ENCODE results near the gene AURKAIP1.
"Not testable (repeated sequence)": the region's sequence is repeated elsewhere in the genome, so short reads cannot be mapped to it uniquely, and the experiment has no call there.

Gene AURKAIP1

GRCh38 chr1:1406101-1406820, 31.3 kb upstream of the AURKAIP1 start:
- DNase-seq: no peak

DNA sequence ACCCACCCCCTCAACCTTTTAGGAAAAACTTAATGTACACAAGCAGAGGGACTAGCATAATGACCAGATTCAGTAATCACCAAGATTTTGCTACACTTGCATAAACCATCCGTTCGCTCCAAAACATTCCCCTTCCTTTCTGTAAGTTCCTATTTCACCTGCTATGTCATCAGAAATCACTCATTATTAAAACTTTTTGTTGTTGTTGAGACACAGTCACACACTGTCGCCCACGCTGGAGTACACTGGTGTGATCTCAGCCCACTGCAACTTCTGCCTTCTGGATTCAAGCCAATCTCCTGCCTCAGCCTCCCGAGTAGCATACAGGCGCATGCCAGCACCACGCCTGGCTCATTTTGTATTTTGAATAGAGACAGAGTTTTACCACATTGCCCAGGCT, 28.6 kb upstream of the AURKAIP1 start:
- DNase-seq: no peak

- DNase-seq: not testable (repeated sequence)
Observed at GRCh38 chr1:1402901-1403392, 27.9 kb upstream of the AURKAIP1 start.

DNA sequence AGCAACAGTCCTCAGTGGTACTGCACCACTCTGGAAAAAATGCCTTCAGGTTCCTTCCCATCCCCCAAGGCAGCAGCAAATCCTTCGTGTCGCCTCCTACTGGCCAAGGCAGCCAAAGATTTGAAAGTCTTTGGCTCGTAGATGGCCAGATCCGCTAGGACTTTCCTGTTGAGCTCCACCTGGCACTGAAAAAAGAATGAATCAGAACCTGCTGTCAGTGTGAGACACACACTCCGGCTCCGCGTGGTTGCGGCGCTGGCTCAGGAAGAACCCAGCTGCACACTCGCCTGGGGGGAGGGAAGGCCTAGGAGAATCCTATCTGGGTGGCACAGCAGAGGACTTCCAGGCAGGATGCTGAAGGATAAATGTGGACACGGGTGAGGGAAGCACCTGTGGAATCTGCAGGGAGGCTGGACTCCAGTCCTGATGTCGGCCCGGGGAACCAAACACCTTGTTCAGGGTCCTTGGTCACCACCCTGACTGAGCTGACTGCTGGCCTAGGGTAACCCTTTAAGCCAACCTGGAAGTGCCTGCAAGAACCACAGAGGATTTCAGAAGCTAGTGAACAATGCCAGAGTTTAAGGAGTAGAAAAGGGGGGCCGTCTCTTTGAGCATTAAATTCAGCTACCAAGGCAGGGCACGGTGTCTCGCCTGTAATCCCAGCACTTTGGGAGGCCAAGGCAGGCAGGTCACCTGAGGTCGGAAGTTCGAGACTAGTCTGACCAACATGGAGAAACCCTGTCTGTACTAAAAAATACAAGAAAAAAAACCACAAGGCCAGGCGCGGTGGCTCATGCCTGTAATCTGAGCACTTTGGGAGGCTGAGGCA, 27.3 kb upstream of the AURKAIP1 start:
- peak; percentile 28 for DNase-seq

DNA sequence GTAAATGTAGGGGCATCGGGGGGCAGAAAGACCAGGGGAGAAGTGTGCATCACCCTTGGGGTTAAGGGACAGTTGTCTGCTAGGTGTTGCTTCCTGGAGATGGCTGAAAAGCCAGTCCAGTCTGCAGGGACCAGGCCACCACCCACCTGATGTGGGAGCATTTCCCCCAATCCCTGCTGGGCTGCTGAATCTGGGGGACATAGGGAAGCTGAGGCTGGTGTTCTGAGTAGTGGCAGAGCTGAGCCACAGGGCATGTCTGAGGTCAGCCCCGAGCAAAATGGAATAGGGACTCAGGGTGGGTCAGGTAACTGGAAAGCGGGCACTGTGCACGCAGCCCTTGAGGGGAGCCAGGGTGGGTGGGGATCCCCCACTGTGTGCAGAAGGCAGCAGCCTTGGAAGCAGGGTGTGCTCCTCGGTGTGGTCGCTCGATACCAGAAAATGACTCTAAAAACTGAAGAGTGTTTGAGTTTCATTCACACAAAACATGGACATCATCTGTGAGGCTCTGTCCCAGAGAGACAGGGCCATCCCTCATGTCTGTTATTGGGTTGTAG, 26.5 kb upstream of the AURKAIP1 start:
- no peak for DNase-seq

- no peak for DNase-seq
Observed at GRCh38 chr1:1400576-1401456, 25.8 kb upstream of the AURKAIP1 start.

DNA sequence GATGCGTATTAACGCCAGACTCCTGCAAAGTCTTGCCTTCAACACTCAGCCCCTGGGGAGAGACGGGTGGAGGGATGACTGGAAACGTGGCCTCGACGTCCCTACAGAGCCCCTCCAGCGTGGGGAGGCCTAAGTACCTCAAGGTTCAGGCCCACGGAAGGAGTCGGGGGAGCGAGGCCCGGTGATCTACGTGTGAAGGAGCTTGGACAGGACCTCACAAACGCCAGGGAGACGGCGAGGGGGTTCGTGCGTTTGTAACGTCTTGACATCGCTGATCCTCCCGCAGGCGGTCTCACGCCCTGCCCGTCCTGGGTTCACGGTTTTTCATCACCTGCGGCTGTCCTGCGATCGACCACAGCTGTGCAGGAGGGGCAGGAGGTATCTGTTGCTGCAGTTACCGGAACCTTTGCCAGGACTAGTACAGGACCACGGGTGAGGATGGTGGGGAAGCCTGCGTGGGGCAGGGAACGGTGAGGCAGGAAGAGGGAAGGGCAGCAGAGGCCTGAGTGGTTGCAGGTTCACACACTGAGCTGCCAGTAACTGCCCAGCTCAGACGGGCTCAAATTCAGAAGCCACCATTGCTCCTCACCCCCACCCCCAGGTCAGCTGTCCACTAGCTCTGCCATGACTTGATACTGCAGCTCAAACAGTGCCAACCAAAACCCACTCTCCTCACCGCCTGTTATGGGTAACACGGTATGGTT, 25.0 kb upstream of the AURKAIP1 start:
- no peak for DNase-seq

DNA sequence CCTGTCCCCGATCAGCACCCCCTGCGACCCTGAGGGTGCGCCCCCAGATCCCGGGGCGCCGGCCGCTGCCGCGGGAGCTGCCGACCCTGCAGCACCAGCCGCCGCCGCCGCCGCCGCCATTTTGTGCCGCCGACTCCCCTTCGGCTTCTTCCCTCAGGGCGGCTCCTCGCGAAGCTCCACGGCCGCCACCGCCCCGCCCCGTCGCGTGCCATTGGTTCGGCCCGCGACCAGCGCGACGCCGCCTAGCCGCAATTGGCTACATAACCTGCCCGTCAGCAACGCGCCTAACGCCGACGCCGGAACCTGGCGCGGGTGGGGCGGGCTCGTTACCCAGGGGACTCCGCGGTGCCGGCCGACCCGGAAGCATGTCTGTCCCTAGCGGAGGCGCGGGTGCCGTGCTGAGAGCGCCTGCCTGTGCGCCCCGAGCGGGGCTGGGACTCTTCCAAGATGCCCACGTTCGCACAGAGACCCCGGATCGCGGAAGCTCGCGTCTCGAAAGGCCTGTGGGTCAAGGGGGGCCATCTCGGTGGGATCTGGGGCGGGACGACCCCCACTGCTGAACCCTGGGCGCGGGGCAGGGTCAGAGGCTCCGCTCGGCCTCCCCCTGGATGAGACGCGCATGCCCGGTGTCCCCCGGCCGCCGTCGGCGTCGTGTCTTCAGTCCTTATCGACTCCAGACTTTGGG, 24.3 kb upstream of the AURKAIP1 start, which contains the start of gene CCNL2:
TSS of gene CCNL2 (minus strand) at position 149 of the 685 bp plus-strand sequence. CDS start at position 120, 29 bp downstream.
- peak; percentile 99 for DNase-seq

GRCh38 chr1:1398677-1399186, 23.7 kb upstream of the AURKAIP1 start:
- no peak for DNase-seq

DNA sequence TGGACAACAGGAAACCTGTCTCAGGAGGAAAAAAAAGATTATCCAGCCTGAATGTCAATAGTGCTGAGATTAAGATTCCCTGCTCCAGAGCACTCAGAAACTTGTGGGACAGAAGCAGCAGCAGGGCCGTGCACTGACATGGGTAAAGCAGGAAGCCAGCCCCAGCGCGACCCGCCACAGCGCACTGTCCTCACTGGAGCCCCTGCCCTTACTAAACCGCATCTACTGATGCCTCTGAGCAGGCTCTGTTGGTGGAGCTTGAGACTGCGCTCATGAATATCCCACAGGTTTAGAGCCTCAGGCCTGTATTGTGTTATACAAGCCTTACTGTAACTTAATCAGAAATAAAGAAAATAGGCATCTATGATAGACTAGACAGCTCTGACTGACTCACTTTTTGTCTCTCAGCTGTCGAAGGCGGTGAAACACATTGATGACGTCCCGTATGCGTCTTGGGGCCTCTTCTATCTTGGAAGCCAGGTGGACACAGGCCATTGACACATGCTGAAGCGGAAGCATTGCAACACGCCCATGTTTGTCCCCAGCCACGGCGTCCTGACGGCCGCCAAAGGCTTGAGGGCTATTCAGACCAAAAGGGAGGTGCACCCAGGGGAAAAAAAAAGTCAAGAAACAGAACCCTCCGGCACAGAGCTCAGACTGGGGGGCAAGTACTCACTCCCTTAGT, 23.0 kb upstream of the AURKAIP1 start:
- DNase-seq: no peak

GRCh38 chr1:1395166-1395565, 20.2 kb upstream of the AURKAIP1 start:
- no peak for DNase-seq

DNA sequence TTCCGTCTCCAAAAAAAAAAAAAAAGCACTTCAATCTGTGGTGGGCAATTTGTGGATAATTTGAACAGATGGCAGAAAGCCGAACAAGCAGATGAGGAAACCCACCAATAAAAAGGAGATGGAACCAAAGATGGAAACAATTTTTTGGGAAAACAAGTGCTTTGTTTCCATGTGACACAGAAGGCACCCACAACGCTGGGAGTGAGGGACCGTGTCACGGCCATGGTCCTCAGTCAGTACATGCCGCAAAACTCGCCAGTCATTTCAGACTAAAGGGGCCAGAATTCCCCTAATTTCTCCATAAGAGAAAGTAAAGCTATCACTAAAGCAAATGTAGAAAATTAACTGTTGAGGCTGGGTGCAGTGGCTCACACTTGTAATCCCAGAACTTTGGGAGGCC, 19.1 kb upstream of the AURKAIP1 start:
- DNase-seq: no peak

- DNase-seq: no peak
Observed at GRCh38 chr1:1393428-1393827, 18.4 kb upstream of the AURKAIP1 start.

- no peak for DNase-seq
Observed at GRCh38 chr1:1393014-1393413, 18.0 kb upstream of the AURKAIP1 start.

- no peak for DNase-seq
Observed at GRCh38 chr1:1391225-1391624, 16.2 kb upstream of the AURKAIP1 start.

- DNase-seq: no peak
Observed at GRCh38 chr1:1390675-1391074, 15.7 kb upstream of the AURKAIP1 start.

- DNase-seq: no peak
Observed at GRCh38 chr1:1388078-1388472, 13.1 kb upstream of the AURKAIP1 start.

DNA sequence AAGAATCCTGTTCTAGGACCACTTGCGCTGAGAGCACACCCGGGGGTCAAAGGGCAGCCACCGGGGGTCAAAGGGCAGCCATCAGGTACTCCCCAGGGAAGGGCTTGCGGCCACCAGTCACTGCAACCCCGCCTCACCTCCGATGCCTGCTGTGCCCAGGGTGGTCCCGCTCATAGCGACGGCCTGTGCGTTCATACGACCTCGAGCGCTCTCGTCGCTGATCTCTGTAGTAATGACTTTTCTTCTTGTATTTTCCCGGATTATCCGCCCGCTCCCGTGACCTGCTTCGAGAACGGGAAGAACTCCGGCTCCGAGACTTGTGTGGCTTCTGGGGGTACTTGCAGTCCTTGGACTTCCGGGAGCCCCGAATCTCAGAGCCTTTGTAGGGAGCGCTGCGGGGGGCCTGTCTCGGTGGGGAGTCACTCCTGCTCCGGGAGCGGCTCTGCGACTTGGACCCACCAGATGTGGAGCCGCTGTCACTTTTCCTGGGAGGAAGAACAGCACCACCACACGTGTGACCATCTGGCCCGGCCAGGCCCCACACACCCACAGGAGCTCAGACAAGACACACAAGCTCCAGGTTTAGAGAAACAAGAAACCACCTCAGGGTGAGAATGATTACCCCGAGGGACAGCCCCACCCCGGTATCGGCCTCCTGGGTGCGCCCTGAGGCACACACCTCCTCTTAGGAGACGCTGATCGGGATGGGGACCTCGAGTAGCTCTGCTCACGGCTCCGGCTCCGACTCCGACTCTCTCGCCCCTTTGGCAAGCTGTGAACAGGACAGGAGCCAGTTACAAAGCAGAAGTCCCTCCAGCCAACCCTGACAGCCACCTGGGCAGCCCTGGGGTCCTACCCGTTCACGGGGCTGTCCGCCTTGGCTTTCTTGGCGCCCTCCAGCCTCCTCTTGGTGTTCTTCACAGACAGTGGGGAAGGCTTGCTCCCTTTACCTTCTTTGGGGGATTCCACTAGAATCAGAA, 12.4 kb upstream of the AURKAIP1 start:
- DNase-seq: no peak

DNA sequence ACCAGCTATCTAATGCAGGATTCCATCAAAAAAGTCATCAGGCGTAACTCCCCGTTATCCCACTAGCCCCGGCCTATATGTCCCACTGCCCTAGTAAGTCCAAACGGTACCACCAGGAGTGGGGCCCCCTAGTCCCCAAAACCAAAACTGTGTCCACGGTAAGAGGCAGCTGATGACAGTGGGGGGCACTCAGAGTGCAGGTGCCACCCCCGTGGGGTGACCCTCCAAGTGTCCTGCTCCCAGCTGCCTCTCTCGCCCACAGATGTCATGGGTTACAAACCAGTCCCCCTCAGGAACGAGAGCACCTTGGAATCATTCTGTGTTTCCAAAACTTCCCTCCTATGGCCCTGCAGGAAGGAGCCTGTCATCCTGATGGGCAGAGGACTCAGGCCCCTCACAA, 10.9 kb upstream of the AURKAIP1 start:
- no peak for DNase-seq
